ENCODE data around the gene PARD6A. TPM values are rescaled to one million over a fixed set of nuclear protein-coding genes. Genes with fewer than 3 reads are reported as not detected.
A peak's percentile ranks its signal among the peaks of the same experiment; 100 is the strongest.

The PARD6A gene
- total RNA-seq, 1 experiment from 2014 or later, result 9.5 TPM

DNA sequence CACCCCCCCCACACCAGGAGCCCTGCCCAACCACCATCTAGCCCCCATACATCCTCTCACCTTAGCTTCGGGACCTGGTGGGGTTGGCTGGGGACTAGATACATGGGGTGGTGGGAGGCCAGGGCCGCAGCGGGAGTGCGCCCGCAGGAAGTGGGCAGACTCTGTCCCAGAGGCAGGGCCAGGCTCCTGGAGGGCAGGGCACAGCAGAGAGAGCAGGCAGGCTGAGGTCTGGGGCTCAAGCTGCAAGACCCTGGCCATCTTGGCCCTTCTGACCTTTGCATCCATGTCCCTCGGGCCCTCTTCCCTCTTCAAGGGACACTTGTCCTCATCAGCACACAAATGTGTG lies 3.1 kb downstream of the PARD6A start:
- DNase-seq, result no peak
- H3K27me3 Mint-ChIP-seq (ENCODE audit: unreplicated experiment), result no peaks in the 10 kb centered on the region
- CTCF ChIA-PET, result interaction anchor here (2.1 kb wide), 1 partner anchor 143 kb away, joined by 7 read pairs; no protein-coding TSS in a partner anchor
- peaks cover 75% of the 10 kb centered on the region for H3K36me3 Mint-ChIP-seq (ENCODE audit: insufficient read depth, unreplicated experiment)
- BruUV-seq (replicated peaks), result no TSS peak
- intact Hi-C loops (cut with micrococcal nuclease; ENCODE audit: unreplicated experiment), result no loop called here
- H3K4me3 Mint-ChIP-seq (ENCODE audit: low read depth, unreplicated experiment), result no peak overlapping the region
- H3K4me1 Mint-ChIP-seq (ENCODE audit: low read depth, unreplicated experiment), result no peaks in the 10 kb centered on the region
- no peak overlapping the region for H3K27ac Mint-ChIP-seq (ENCODE audit: unreplicated experiment)
- H3K9me3 Mint-ChIP-seq (ENCODE audit: low read depth, unreplicated experiment), result no peaks in the 10 kb centered on the region
- TF ChIP-seq, protein P1, sequence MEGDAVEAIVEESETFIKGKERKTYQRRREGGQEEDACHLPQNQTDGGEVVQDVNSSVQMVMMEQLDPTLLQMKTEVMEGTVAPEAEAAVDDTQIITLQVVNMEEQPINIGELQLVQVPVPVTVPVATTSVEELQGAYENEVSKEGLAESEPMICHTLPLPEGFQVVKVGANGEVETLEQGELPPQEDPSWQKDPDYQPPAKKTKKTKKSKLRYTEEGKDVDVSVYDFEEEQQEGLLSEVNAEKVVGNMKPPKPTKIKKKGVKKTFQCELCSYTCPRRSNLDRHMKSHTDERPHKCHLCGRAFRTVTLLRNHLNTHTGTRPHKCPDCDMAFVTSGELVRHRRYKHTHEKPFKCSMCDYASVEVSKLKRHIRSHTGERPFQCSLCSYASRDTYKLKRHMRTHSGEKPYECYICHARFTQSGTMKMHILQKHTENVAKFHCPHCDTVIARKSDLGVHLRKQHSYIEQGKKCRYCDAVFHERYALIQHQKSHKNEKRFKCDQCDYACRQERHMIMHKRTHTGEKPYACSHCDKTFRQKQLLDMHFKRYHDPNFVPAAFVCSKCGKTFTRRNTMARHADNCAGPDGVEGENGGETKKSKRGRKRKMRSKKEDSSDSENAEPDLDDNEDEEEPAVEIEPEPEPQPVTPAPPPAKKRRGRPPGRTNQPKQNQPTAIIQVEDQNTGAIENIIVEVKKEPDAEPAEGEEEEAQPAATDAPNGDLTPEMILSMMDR (IDR thresholded peaks at IDR 0.05; ENCODE audit: unreplicated experiment), result no peak

DNA sequence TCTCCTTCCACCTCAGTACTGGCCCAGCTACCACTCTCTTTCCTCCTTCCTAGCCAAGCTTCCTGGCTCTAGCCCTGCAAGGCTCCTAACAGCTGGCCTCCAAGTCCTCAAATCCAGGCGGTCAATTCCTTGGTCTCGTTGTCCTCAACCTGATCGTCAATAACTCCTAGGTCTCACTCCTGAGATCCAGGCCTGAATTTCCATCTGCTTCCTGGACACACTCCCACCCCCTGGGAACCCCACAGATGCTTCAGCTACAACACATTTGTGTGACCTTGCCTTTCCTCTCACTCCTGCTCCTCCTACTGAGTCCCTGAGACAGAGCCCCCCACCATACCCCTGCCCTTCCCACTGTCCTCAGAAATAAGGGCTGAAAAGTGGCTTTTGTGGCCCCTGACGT lies 3.5 kb downstream of the PARD6A start:
- H3K36me3 Mint-ChIP-seq (ENCODE audit: insufficient read depth, unreplicated experiment), result peaks cover 74% of the 10 kb centered on the region
- DNase-seq, result no peak
- BruUV-seq (replicated peaks), result no TSS peak
- no peaks in the 10 kb centered on the region for H3K4me1 Mint-ChIP-seq (ENCODE audit: low read depth, unreplicated experiment)
- H3K4me3 Mint-ChIP-seq (ENCODE audit: low read depth, unreplicated experiment), result no peak overlapping the region
- CTCF ChIA-PET, result interaction anchor here (2.1 kb wide), 1 partner anchor 143 kb away, joined by 7 read pairs; no protein-coding TSS in a partner anchor
- no peak overlapping the region for H3K27ac Mint-ChIP-seq (ENCODE audit: unreplicated experiment)
- intact Hi-C loops (cut with micrococcal nuclease; ENCODE audit: unreplicated experiment), result no loop called here
- H3K9me3 Mint-ChIP-seq (ENCODE audit: low read depth, unreplicated experiment), result no peaks in the 10 kb centered on the region
- TF ChIP-seq, protein P1 (IDR thresholded peaks at IDR 0.05; ENCODE audit: unreplicated experiment), result no peak
- H3K27me3 Mint-ChIP-seq (ENCODE audit: unreplicated experiment), result no peaks in the 10 kb centered on the region

DNA sequence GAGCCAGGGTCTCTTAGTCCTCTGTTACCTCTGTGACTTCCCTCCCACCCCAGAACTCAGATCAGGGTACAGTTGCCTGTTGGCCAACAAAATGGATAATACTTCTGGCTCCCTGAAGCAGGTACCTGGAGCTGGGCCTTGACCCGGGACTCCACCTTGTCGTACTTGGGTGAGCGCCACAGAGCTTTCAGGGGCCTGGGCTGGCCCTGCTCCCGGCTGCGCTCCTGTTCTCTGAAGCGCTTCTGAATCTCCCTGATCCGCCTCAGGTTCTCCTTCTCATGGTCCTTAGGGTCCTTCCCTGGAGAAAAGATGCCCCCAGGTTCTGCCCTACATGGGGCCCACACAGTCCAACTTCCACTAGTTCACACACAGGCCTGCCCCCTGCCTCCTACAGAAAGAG lies 4.1 kb downstream of the PARD6A start:
- DNase-seq, result no peak
- no peak overlapping the region for H3K4me3 Mint-ChIP-seq (ENCODE audit: low read depth, unreplicated experiment)
- intact Hi-C loops (cut with micrococcal nuclease; ENCODE audit: unreplicated experiment), result loop anchor here (5.0 kb wide), 1 partner anchor 118 kb away; no protein-coding TSS in a partner anchor
- H3K27me3 Mint-ChIP-seq (ENCODE audit: unreplicated experiment), result no peaks in the 10 kb centered on the region
- no peaks in the 10 kb centered on the region for H3K4me1 Mint-ChIP-seq (ENCODE audit: low read depth, unreplicated experiment)
- no peaks in the 10 kb centered on the region for H3K9me3 Mint-ChIP-seq (ENCODE audit: low read depth, unreplicated experiment)
- CTCF ChIA-PET, result interaction anchor here (0.9 to 2.1 kb wide), 2 partner anchors 142 to 144 kb away, joined by 3 to 7 read pairs; partner anchors contain the start of genes RANBP10 and TSNAXIP1
- no peak overlapping the region for H3K27ac Mint-ChIP-seq (ENCODE audit: unreplicated experiment)
- TF ChIP-seq, protein P1 (IDR thresholded peaks at IDR 0.05; ENCODE audit: unreplicated experiment), result no peak
- no TSS peak for BruUV-seq (replicated peaks)
- peaks cover 67% of the 10 kb centered on the region for H3K36me3 Mint-ChIP-seq (ENCODE audit: insufficient read depth, unreplicated experiment)

DNA sequence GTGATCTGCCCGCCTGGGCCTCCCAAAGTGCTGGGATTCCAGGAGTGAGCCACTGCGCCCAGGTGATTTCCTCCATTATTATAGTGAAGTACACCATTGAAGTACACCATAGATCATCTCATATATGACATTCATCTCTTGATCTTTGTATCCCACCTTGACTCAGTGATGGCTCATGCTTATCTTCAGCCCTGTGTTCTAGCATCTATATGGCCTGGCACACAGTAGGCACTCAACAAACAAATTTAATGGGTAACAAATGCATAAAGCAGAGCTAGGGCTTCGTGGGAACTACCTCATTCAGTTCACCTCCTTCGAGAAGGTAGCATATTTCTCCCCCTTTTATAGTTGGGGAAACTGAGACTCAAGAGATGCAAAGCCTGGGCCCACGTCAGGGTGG lies 4.8 kb downstream of the PARD6A start:
- H3K4me1 Mint-ChIP-seq (ENCODE audit: low read depth, unreplicated experiment), result no peaks in the 10 kb centered on the region
- H3K4me3 Mint-ChIP-seq (ENCODE audit: low read depth, unreplicated experiment), result peak overlapping the region; percentile 88
- CTCF ChIA-PET, result interaction anchor here (0.9 to 4.1 kb wide), 3 partner anchors 54 to 144 kb away, joined by 3 to 31 read pairs (median 4); partner anchors contain the start of genes GFOD2, RANBP10 and TSNAXIP1
- no peaks in the 10 kb centered on the region for H3K9me3 Mint-ChIP-seq (ENCODE audit: low read depth, unreplicated experiment)
- H3K27me3 Mint-ChIP-seq (ENCODE audit: unreplicated experiment), result no peaks in the 10 kb centered on the region
- TF ChIP-seq, protein P1 (IDR thresholded peaks at IDR 0.05; ENCODE audit: unreplicated experiment), result no peak
- BruUV-seq (replicated peaks), result TSS peak; percentile 32
- intact Hi-C loops (cut with micrococcal nuclease; ENCODE audit: unreplicated experiment), result loop anchor here (5.0 kb wide), 1 partner anchor 118 kb away; no protein-coding TSS in a partner anchor
- H3K36me3 Mint-ChIP-seq (ENCODE audit: insufficient read depth, unreplicated experiment), result peaks cover 60% of the 10 kb centered on the region
- H3K27ac Mint-ChIP-seq (ENCODE audit: unreplicated experiment), result peak overlapping the region; percentile 1
- DNase-seq, result no peak
